ENCODE results near the gene IGFBPL1.
A peak's percentile ranks its signal among the peaks of the same experiment; 100 is the strongest.

The IGFBPL1 gene

GRCh38 chr9:38395653-38396370 is 28.4 kb downstream of the IGFBPL1 start:
- DNase-seq (ENCODE audit: low spot score) = no peak

GRCh38 chr9:38394416-38394815 is 29.8 kb downstream of the IGFBPL1 start:
- no peak for DNase-seq (ENCODE audit: low spot score)

GRCh38 chr9:38393128-38393796 is 31.0 kb downstream of the IGFBPL1 start:
- no peak for DNase-seq (ENCODE audit: low spot score)

- peak; percentile 91 for DNase-seq (ENCODE audit: low spot score)
These were observed 31.8 kb downstream of the IGFBPL1 start, which contains the start of gene ALDH1B1 for GRCh38 chr9:38392235-38393127. ALDH1B1 (plus strand) TSS chr9:38392702; CDS start chr9:38395749, 3,047 bp downstream.

- DNase-seq (ENCODE audit: low spot score) = no peak
These were observed 32.8 kb downstream of the IGFBPL1 start for GRCh38 chr9:38391278-38392118.

- DNase-seq (ENCODE audit: low spot score) = peak; percentile 66
These were observed 33.4 kb downstream of the IGFBPL1 start for GRCh38 chr9:38390851-38391250.

GRCh38 chr9:38390442-38390841 is 33.8 kb downstream of the IGFBPL1 start:
- DNase-seq (ENCODE audit: low spot score) = no peak

- DNase-seq (ENCODE audit: low spot score) = no peak
These were observed 34.9 kb downstream of the IGFBPL1 start for GRCh38 chr9:38389313-38389712.

- DNase-seq (ENCODE audit: low spot score) = no peak
These were observed 35.7 kb downstream of the IGFBPL1 start for GRCh38 chr9:38388283-38389223.

- no peak for DNase-seq (ENCODE audit: low spot score)
These were observed 36.5 kb downstream of the IGFBPL1 start for GRCh38 chr9:38387751-38388150.

GRCh38 chr9:38387066-38387465 is 37.2 kb downstream of the IGFBPL1 start:
- no peak for DNase-seq (ENCODE audit: low spot score)

- no peak for DNase-seq (ENCODE audit: low spot score)
These were observed 37.8 kb downstream of the IGFBPL1 start for GRCh38 chr9:38386319-38386895.

- no peak for DNase-seq (ENCODE audit: low spot score)
These were observed 38.4 kb downstream of the IGFBPL1 start for GRCh38 chr9:38385896-38386295.

GRCh38 chr9:38384990-38385848 is 39.0 kb downstream of the IGFBPL1 start:
- peak; percentile 65 for DNase-seq (ENCODE audit: low spot score)

- no peak for DNase-seq (ENCODE audit: low spot score)
These were observed 42.1 kb downstream of the IGFBPL1 start for GRCh38 chr9:38382141-38382540.

- peak; percentile 91 for DNase-seq (ENCODE audit: low spot score)
These were observed 43.3 kb downstream of the IGFBPL1 start for GRCh38 chr9:38380872-38381534.

GRCh38 chr9:38380230-38380871 is 43.9 kb downstream of the IGFBPL1 start:
- peak; percentile 64 for DNase-seq (ENCODE audit: low spot score)

Measured in kidney tubule cell (primary cell).